Brain microvascular endothelial cell (primary cell): ENCODE results near the gene PDZRN3.

Source experiments
- DNase-seq: peaks from one replicate; pipeline ENCODE4 v3.0.0-alpha.2; 2020
- H3K27ac ChIP-seq: fragments of 250-450 bp; sonication (Bioruptor Pico); 2 replicates; pipeline ENCODE4 v1.5.1; 2020; ENCODE audit warnings: mild to moderate bottlenecking, moderate library complexity
- H3K27me3 ChIP-seq: fragments of 250-450 bp; sonication (Bioruptor Pico); replicated peaks from 2 replicates; pipeline ENCODE4 v1.5.1; 2020; ENCODE audit warnings: mild to moderate bottlenecking
- H3K36me3 ChIP-seq: fragments of 250-450 bp; sonication (Bioruptor Pico); replicated peaks from 2 replicates; pipeline ENCODE4 v1.5.1; 2020; ENCODE audit warnings: mild to moderate bottlenecking
- H3K4me3 ChIP-seq: 2 replicates; pipeline ENCODE4 v1.5.1; 2011; ENCODE audit warnings: low read depth, mild to moderate bottlenecking, control low read depth, low read length, moderate library complexity
- in situ Hi-C: cut with HindIII; loops from 2 replicates; pipeline ENCODE4 v1.10.0; 2017; ENCODE audit warnings: low sequenced_read_pairs, low pct_ligation_motif_present
- TF ChIP-seq, protein P1 (sequence below): IDR thresholded peaks from 2 replicates; pipeline ENCODE4 v1.5.1; 2011; ENCODE audit warnings: low read depth, mild to moderate bottlenecking, moderate library complexity, low read length, control low read depth, inconsistent platforms; ENCODE audit errors: missing control alignments

The PDZRN3 gene

DNA sequence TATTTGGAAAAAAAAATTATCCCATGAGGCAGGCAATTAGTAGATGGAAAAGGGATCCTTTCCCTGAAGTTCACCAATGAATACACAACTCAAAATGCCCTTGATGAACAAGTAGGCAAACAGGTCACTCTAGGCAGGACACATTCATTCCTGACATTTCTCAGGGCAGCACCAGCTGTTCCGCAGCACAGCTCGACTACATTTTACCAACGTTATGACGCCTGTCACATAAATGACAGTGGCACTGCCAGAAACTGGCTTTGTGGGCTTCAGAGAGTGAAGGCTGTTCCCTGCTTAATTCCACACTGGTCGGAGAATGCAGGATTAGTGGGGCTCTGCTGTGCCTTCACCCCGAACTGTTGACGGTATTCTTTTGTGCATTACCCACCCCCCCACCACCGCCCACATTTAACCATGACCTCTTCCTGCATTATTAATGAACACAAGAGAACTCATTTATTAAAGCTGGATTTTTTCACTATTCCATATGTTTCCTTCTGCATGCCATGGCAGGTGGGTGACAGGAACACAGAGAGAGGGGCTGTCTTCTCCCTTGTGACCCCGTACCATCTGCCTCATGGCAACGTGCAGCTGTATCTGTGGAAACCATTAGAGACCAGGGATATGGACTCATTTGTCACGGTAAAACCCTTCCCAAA, 197.6 kb downstream of the PDZRN3 start:
- Histone ChIP-seq H3K36me3 (no peaks in the 10 kb centered on the region), H3K4me3 (no peak overlapping the region), H3K27ac (no peak overlapping the region), H3K27me3 (no peaks in the 10 kb centered on the region)
- TF ChIP-seq, protein P1, sequence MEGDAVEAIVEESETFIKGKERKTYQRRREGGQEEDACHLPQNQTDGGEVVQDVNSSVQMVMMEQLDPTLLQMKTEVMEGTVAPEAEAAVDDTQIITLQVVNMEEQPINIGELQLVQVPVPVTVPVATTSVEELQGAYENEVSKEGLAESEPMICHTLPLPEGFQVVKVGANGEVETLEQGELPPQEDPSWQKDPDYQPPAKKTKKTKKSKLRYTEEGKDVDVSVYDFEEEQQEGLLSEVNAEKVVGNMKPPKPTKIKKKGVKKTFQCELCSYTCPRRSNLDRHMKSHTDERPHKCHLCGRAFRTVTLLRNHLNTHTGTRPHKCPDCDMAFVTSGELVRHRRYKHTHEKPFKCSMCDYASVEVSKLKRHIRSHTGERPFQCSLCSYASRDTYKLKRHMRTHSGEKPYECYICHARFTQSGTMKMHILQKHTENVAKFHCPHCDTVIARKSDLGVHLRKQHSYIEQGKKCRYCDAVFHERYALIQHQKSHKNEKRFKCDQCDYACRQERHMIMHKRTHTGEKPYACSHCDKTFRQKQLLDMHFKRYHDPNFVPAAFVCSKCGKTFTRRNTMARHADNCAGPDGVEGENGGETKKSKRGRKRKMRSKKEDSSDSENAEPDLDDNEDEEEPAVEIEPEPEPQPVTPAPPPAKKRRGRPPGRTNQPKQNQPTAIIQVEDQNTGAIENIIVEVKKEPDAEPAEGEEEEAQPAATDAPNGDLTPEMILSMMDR = no peak
- no peak for DNase-seq
- in situ Hi-C loops = no loop called here

DNA sequence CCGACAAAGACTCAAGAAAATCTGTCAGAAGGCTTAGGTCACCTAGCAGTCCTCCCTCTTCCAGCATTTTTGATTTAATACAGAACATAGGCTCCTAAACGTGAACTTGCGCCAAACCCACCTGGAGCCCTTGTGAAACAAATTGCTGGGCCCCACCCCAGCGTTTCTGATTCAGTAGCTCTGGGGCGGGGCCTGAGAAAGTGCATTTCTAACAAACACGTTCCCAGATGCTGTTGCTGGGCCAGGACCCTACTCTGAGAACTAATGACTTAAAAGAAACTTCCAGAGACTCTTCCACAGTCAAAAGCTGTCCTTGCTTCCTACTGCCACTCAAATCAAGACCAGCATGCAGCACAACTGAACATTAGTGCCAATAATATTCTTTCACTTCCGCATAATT, 198.1 kb downstream of the PDZRN3 start:
- H3K27me3 ChIP-seq = no peaks in the 10 kb centered on the region
- in situ Hi-C loops = no loop called here
- TF ChIP-seq, protein P1 = no peak
- H3K36me3 ChIP-seq = no peaks in the 10 kb centered on the region
- H3K27ac ChIP-seq = no peak overlapping the region
- DNase-seq = no peak
- H3K4me3 ChIP-seq = no peak overlapping the region

DNA sequence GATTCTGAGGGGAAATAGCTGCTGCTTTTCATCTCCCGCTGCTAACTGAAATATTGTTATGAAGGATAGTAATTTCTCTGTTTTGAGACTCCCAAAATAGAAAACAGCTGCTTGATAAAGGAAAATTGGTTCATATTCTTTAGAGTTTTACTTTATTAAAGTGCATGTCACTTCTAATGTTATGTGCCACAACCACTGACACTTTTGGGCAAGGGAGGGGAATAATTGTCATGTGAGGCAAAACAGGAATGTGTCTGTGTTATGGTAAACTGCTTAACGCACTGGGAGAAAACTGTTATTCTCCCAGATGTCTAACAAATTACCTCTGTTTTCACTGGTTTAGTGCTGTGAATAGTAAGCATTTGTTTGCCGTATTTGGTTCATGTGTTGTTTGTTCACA, 201.6 kb downstream of the PDZRN3 start:
- no peaks in the 10 kb centered on the region for H3K36me3 ChIP-seq
- no peaks in the 10 kb centered on the region for H3K27me3 ChIP-seq
- H3K27ac ChIP-seq = no peak overlapping the region
- in situ Hi-C loops = no loop called here
- H3K4me3 ChIP-seq = no peak overlapping the region
- DNase-seq = no peak
- TF ChIP-seq, protein P1 = no peak

DNA sequence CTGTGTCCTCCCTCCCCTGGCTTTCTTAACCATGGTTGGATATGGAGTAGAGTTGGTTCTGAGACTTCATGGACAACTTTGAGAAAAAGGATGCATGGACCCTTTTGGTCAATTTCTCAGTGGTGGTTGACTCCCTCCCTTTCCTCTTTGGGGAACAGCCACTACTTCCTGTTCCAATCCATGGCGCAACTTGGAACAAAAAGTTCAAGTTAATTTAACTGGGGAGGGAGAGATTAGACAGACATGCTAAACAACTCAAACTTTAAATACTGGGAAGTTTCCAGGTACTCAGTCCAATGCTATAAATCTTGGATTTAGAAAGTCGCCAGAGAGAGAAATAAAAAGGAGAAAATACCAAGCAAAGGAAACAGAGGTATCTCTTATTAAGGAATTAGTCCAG, 202.2 kb downstream of the PDZRN3 start:
- Histone ChIP-seq H3K36me3 (no peaks in the 10 kb centered on the region), H3K4me3 (no peak overlapping the region), H3K27ac (no peak overlapping the region), H3K27me3 (no peaks in the 10 kb centered on the region)
- TF ChIP-seq, protein P1 = no peak
- no peak for DNase-seq
- in situ Hi-C loops = no loop called here

DNA sequence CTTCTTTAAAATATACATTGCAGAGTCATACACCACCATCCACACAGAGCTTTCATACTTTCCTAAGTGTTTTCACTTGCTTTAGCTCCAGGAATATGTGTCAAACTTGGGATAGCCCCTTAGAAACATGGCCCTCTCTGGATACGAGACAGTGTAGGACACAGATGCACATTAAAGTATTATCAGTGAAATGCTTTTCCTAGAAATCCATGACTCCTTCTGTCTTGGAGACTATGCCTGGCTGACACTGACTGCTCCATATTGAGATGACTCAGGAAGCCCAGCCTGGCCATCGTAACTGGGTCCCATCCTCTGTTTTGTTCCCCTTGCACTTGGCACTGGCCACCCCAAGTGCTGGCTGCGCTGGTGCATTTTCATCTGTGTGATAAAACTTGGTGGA, 204.8 kb downstream of the PDZRN3 start:
- no peak for DNase-seq
- Histone ChIP-seq H3K27me3 (no peaks in the 10 kb centered on the region), H3K27ac (no peak overlapping the region), H3K4me3 (no peak overlapping the region), H3K36me3 (no peaks in the 10 kb centered on the region)
- in situ Hi-C loops = no loop called here
- TF ChIP-seq, protein P1 = no peak
